ENCODE measurements around the gene POLH. TPM values are rescaled to one million over a fixed set of nuclear protein-coding genes. Genes with fewer than 3 reads are reported as not detected.

POLH gene
- total and polyA plus RNA-seq, 9 of the 15 experiments (the other 6 are each of a cell fraction or from before 2014, with no cell fraction given): 5.8 to 31.6 (median 20.6) TPM

- peak; percentile 79; the same call in 1 of the 2 replicates for TF ChIP-seq IRF1 (CRISPR knock-in tag; IDR thresholded peaks at IDR 0.05; ENCODE audit: borderline replicate concordance)
- peak; percentile 82 for TF ChIP-seq CTBP1 (IDR thresholded peaks at IDR 0.05; ENCODE audit: borderline replicate concordance)
- TF ChIP-seq HOMEZ (CRISPR knock-in tag; IDR thresholded peaks at IDR 0.05): no peak
- no peak; the same call in none of the 2 replicates for TF ChIP-seq DMBX1 (CRISPR knock-in tag; IDR thresholded peaks at IDR 0.05; ENCODE audit: borderline replicate concordance)
- no peak for TF ChIP-seq ELK1 (CRISPR knock-in tag; IDR thresholded peaks at IDR 0.05)
- no peak for TF ChIP-seq ZNF449 (CRISPR knock-in tag; IDR thresholded peaks at IDR 0.05)
- TF ChIP-seq ZEB2 (IDR thresholded peaks at IDR 0.05): no peak
- no peak for TF ChIP-seq ILK (tag; IDR thresholded peaks at IDR 0.05; ENCODE audit: borderline replicate concordance, low read depth)
- TF ChIP-seq ZBTB34 (CRISPR knock-in tag; IDR thresholded peaks at IDR 0.05): no peak
- no peak for TF ChIP-seq ZNF280A (IDR thresholded peaks at IDR 0.05; ENCODE audit: low read depth, partially characterized antibody)
- no peak for TF ChIP-seq ERF (CRISPR knock-in tag; IDR thresholded peaks at IDR 0.05)
- peak; percentile 19; the same call in 1 of the 2 replicates for TF ChIP-seq STAT5A (IDR thresholded peaks at IDR 0.05; ENCODE audit: borderline replicate concordance, low read length)
- TF ChIP-seq THAP7 (CRISPR knock-in tag; IDR thresholded peaks at IDR 0.05): peak; percentile 57; the same call in 1 of the 2 replicates
- TF ChIP-seq ZNF134 (CRISPR knock-in tag; conservative IDR thresholded peaks at IDR 0.05): no peak
These were observed 59.7 kb downstream of the POLH start, which contains the start of gene MAD2L1BP (continued) for GRCh38 chr6:43635387-43636307.
